GM21447 (cell line): ENCODE results near the gene SMYD3.
"Not testable (repeated sequence)": the region's sequence is repeated elsewhere in the genome, so short reads cannot be mapped to it uniquely, and the experiment has no call there.

Source experiments
- ATAC-seq: cut with Tn5 transposase; IDR thresholded peaks from one replicate; pipeline ENCODE4 v1.9.1; 2021; ENCODE audit not compliant: unreplicated experiment

The SMYD3 gene

GRCh38 chr1:246043556-246043955 is 463.5 kb downstream of the SMYD3 start:
- ATAC-seq: no peak

DNA sequence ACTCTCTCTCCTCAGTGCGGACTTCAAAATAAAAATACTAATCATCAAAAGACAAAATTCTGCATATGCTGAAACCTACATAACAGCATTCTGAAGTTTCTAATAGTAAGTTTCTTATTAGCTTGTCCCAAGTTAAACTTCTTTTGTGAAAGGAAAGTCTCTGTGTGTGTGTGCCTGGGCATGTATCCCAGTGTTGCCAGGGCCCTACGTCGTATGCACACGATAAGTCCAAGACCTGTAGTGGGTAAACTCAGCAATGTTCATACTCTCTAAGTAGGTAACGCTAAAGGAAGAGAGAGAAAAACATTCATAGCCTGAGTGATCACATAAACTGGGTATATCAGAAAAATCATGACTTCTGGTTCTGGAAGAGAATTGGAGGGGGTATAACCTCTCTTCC is 465.7 kb downstream of the SMYD3 start:
- ATAC-seq: no peak

GRCh38 chr1:246040200-246040890 is 466.7 kb downstream of the SMYD3 start:
- no peak for ATAC-seq

DNA sequence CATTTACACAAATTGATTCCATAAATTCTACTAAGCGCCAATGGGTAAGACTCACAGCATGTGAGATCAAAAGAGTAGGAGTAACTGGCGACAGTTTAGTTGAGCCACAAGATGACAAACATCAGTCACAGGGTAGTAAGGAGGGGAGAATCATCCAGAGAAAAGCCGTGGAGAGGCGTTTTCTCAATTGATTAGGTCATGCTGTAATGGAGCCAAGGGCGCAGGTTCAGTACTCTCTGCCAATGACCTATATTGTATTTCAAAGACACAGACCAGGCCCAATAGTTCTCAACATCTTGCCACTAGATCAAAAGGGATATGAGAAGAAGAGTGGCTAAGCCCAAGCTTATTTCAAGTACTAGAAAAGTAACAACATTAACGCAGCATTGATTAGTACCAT is 467.5 kb downstream of the SMYD3 start:
- no peak for ATAC-seq

GRCh38 chr1:246037832-246038231 is 469.2 kb downstream of the SMYD3 start:
- no peak for ATAC-seq

DNA sequence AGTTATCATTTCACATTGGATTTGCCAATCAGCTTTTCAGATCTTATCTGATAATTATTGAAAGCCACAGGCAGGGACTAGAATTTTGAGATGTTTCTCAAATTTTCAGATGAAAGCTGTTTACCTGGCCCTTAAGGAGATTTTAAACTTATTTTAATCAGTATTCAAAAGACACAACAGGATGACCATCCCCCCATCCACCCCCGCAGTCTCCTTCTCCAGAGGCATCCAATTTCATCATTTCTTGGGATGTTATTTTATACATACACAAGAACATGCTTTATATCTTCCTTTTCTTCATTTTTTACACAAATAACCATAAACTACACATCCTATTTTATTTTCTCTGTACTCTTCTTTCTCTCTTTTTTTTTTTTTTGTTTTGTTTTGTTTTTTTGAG is 470.9 kb downstream of the SMYD3 start:
- no peak for ATAC-seq

DNA sequence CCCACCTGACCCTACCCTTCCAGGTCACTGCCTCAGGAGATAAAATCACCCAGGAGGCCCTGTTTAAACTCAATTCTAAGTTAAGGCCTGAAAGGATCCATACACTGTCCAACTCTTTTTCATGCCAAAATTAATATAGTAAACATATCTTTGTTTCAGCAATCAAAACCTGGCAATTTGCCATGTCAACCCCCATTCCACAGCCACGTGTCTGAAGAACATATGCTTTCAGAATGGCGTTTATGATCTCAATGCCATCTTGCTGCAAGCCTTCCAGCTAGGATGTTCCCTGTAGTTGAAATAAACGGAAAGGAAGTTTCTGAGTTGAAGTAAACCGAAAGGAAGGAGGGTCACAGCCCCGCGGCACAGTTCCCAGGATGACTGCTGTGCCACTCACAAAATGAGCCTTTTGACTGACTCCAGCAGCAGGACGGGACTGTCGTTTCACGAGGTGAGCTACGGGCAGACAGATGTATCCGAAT is 472.0 kb downstream of the SMYD3 start:
- ATAC-seq: no peak

- ATAC-seq: no peak
These were observed 472.4 kb downstream of the SMYD3 start for GRCh38 chr1:246034630-246035029.

GRCh38 chr1:246032984-246033383 is 474.1 kb downstream of the SMYD3 start:
- no peak for ATAC-seq

DNA sequence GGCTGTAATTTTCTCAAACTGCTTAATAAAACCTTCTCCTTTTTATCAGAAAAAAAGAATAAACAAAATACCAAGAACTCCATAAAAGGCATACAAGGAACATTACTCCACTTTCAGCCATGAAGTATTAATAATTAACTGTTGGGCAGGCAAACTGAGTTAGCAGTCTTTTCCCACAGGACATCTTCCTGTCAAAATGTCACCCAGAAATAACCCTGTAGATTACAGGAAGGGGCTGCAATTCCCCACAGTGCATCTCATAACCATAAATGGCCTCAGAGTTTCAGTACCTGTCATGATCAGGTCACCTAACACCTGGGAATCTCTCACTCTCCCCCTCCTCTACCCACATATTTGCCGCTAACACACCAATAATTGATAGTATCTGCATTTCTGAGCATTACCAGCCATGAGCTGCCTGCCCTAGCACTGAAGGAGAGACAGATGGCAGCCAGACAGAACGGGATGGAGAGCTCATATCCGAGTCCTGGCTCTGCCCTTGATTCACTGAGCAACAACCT is 475.0 kb downstream of the SMYD3 start:
- ATAC-seq: no peak

DNA sequence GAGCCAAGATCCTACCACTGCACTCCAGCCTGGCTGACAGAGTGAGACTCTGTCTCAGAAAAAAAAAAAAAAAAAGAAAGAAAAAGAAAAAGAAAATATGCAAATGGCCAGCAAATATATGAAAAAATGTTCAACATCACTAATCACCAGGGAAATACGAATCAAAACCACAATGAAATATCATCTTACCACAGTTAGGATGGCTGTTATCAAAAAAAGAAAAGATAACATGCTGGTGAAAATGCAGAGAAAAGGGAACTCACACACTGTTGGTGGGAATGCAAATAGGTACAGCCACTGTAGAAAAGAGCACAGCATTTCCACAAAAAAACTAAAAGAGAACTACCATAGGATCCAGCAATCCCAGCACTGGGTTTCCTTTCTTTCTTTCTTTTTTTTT is 477.5 kb downstream of the SMYD3 start:
- ATAC-seq: no peak

DNA sequence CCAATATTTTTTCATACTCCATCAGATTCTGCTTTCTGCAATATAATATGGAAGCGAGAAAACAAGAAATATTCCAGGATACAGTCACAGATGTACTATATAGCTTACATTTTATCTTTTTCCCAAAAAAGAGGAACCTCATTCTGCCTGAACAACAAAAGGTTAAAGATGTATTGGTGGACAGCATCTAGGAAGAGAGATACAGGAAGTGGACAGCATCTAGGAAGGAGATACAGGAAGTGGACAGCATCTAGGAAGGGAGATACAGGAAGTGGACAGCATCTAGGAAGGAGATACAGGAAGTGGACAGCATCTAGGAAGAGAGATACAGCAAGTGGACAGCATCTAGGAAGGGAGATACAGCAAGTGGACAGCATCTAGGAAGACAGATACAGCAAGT is 483.0 kb downstream of the SMYD3 start:
- ATAC-seq: not testable (repeated sequence)

DNA sequence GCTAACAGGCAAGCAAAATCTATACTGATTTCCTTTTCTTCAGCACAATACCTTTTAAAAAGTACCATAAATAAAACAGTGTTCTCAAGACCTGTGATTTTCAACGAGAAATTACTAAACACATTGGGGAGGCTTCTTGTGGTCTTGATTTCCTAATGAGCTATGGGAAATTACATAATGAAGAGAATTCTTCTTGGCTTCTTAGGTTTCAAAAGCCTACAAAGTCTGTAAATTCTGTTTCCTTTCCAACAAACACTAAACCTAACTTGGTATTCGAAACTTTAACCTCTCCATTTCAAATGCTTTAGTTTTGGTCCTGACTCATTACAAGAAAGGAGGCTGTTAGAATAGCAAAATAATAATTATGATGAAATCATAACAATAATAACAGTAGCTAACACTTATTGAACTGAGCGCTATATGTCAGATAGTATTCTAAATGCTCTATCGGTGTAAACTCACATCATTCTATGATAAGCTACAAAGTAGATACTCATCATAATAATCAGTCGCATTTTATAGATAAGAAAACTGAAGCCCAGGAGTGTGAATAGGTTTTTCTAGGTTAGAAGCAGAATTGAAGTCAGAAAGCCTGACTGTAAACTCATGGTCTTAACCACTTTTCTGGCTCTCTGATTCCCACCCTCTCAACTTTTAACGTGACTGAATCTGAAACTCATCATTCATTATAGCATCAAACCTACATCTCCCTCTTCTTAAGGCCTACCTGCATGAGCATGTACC is 486.7 kb downstream of the SMYD3 start:
- no peak for ATAC-seq

- no peak for ATAC-seq
These were observed 488.9 kb downstream of the SMYD3 start for GRCh38 chr1:246018146-246018545.

GRCh38 chr1:246012341-246012740 is 494.7 kb downstream of the SMYD3 start:
- no peak for ATAC-seq

DNA sequence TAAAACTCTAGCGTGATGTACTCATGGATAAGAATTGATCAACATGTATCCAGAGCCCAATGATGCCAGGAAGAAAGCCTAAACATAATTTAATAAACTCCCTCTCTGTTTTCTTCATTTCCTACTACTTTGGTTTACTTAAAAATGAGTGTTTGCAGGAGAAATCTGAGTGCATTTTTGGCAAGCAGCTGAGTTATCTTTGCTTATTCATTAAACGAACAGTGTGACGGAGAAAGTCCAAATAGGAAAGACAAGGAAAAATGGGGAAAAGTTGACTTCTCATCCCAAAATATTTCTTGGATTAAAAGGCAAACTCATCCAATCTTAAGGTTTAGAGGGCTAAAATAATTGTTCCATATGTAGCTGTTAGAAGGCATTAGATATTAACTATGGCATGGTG is 496.7 kb downstream of the SMYD3 start:
- ATAC-seq: no peak

- no peak for ATAC-seq
These were observed 498.7 kb downstream of the SMYD3 start for GRCh38 chr1:246008363-246008831.

- ATAC-seq: no peak
These were observed 502.0 kb downstream of the SMYD3 start for GRCh38 chr1:246005067-246005466.

GRCh38 chr1:246004301-246004700 is 502.8 kb downstream of the SMYD3 start:
- ATAC-seq: no peak

- no peak for ATAC-seq
These were observed 503.7 kb downstream of the SMYD3 start for GRCh38 chr1:246003442-246003730.

DNA sequence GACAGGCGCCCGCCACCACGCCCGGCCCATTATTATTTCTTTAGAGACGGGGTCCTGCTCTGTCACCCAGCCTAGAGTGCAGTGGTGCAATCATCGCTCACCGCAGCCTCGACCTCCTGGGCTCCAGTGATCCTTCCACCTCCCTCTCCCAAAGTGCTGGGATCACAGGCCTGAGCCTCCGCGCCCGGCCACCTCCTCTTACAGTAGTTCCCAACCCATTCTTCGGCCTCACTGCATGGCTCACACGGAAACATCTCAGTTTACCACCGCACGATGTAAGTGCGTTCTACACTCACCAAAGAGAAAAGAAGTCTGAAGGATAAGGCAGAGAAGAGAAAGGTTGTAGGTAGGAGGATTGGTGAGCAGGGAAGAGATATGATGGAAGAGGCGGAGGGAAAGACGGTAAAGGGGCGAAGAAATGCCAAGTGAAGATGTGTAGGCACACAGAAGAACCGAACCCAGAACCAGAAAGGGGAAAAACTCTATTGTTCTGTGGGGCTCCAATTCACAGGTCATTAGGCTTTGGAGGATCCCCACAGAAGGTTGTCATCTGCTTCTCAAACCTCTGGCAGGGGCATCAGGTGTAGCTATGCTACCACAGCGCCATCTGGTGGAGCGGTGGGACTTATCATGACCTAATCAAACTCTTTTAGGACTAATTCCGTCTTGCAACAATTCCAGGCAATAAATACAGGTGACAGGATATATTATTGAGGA is 504.2 kb downstream of the SMYD3 start:
- ATAC-seq: peak; percentile 67

DNA sequence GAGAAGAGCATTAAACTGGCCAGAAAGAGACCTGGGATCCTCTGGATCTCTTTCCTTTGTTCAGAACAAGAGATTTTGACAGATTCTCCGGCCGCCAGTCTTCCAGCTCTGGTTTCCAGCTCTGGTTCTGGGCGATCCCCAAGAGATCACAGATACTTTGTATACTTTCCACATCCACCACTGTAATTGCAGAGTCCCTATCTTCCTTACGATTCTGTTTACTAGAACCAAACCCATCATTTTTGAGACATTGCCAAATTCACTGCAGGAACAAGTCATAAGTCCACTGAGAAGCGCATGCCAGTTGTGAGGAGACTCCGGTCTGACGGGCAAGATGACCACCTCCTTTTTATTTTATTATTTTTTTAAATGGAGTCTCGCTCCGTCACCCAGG is 505.2 kb downstream of the SMYD3 start:
- no peak for ATAC-seq
